Parathyroid adenoma (tissue), 2 donors: ENCODE data around the gene ANKRD13A.

Experiments
- H2AFZ ChIP-seq: fragments of 300-600 bp; sonication (generic); one replicate; pipeline ENCODE4 v1.7.0; 2017; ENCODE audit warnings: antibody characterized with exemption, mild to moderate bottlenecking
- H3K27ac ChIP-seq: fragments of 300-600 bp; sonication (generic); one replicate; pipeline ENCODE4 v1.7.0; 2017
- H3K27me3 ChIP-seq: fragments of 300-600 bp; sonication (generic); one replicate; pipeline ENCODE4 v1.7.0; 2017; ENCODE audit warnings: low read length; ENCODE audit not compliant: control insufficient read depth, insufficient read depth
- H3K36me3 ChIP-seq: fragments of 300-600 bp; sonication (generic); one replicate; pipeline ENCODE4 v1.7.0; 2017; ENCODE audit warnings: low read length; ENCODE audit not compliant: control insufficient read depth, insufficient read depth
- H3K4me1 ChIP-seq: fragments of 300-600 bp; sonication (generic); one replicate; pipeline ENCODE4 v1.7.0; 2017; ENCODE audit warnings: control low read depth
- H3K4me2 ChIP-seq: fragments of 300-600 bp; sonication (generic); one replicate; pipeline ENCODE4 v1.7.0; 2017; ENCODE audit warnings: low read length
- H3K4me3 ChIP-seq: fragments of 300-600 bp; sonication (generic); one replicate; pipeline ENCODE4 v1.7.0; 2017; ENCODE audit warnings: low read depth, low read length
- H3K79me2 ChIP-seq: fragments of 300-600 bp; sonication (generic); one replicate; pipeline ENCODE4 v1.7.0; 2017; ENCODE audit warnings: control low read depth
- H3K9ac ChIP-seq: fragments of 300-600 bp; sonication (generic); one replicate; pipeline ENCODE4 v1.7.0; 2017; ENCODE audit warnings: mild to moderate bottlenecking
- H3K9me3 ChIP-seq: fragments of 300-600 bp; sonication (generic); one replicate; pipeline ENCODE4 v1.7.0; 2017; ENCODE audit warnings: low read length; ENCODE audit not compliant: control insufficient read depth
- CTCF ChIP-seq: fragments of 300-600 bp; sonication (generic); IDR thresholded peaks from one replicate; pipeline ENCODE4 v1.7.0; 2017; ENCODE audit warnings: antibody characterized with exemption, mild to moderate bottlenecking
- donor health status: primary hyperparathyroidism.

Gene ANKRD13A

DNA sequence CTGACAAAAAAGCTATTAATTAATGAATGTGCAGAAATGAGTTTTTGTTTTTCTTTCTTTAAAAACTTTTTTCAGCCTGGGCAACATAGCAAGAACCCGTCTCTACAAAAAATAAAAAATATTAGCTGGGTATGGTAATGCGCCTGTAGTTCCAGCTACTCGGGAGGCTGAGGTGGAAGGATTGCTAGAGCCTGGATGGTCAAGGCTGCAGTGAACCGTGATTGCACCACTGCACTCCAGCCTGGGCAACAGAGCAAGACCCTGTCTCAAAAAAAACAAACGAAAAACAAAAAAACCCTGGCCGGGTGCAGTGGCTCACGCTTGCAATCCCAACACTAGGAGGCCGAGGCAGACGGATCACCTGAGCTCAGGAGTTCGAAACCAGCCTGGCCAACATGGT, 11.0 kb upstream of the ANKRD13A start:
- peaks cover 4% of the 10 kb centered on the region for H3K79me2 ChIP-seq
- H3K27me3 ChIP-seq: no peaks in the 10 kb centered on the region
- TF ChIP-seq CTCF: no peak

GRCh38 chr12:109988903-109989302, 10.3 kb upstream of the ANKRD13A start:
- Histone ChIP-seq H3K36me3 (no peaks in the 10 kb centered on the region), H3K4me1 (no peaks in the 10 kb centered on the region), H2AFZ (no peak overlapping the region), H3K27me3 (no peaks in the 10 kb centered on the region), H3K9me3 (no peaks in the 10 kb centered on the region), H3K27ac (no peak overlapping the region), H3K4me2 (no peak overlapping the region), H3K79me2 (peaks cover 4% of the 10 kb centered on the region), H3K4me3 (no peak overlapping the region), H3K9ac (no peak overlapping the region)
- TF ChIP-seq CTCF: no peak

More for the DNA sequence above, 11.0 kb upstream of the ANKRD13A start:
- no peak overlapping the region for H3K4me2 ChIP-seq
- no peak overlapping the region for H3K27ac ChIP-seq
- H3K4me1 ChIP-seq: no peaks in the 10 kb centered on the region
- no peak overlapping the region for H2AFZ ChIP-seq
- H3K9ac ChIP-seq: no peak overlapping the region
- H3K9me3 ChIP-seq: no peaks in the 10 kb centered on the region
- no peaks in the 10 kb centered on the region for H3K36me3 ChIP-seq
- no peak overlapping the region for H3K4me3 ChIP-seq

- no peaks in the 10 kb centered on the region for H3K9me3 ChIP-seq
- H3K27me3 ChIP-seq: no peaks in the 10 kb centered on the region
- no peak for TF ChIP-seq CTCF
- H3K27ac ChIP-seq: no peak overlapping the region
- H3K4me1 ChIP-seq: no peaks in the 10 kb centered on the region
- peaks cover 4% of the 10 kb centered on the region for H3K79me2 ChIP-seq
- H3K4me2 ChIP-seq: no peak overlapping the region
- no peak overlapping the region for H2AFZ ChIP-seq
- no peaks in the 10 kb centered on the region for H3K36me3 ChIP-seq
- no peak overlapping the region for H3K4me3 ChIP-seq
- H3K9ac ChIP-seq: no peak overlapping the region
Observed at GRCh38 chr12:109989380-109989779, 9.8 kb upstream of the ANKRD13A start.

- peaks cover 13% of the 10 kb centered on the region for H3K79me2 ChIP-seq
- H3K9ac ChIP-seq: no peak overlapping the region
- H3K9me3 ChIP-seq: no peaks in the 10 kb centered on the region
- no peaks in the 10 kb centered on the region for H3K4me1 ChIP-seq
- H3K4me3 ChIP-seq: no peak overlapping the region
- no peak overlapping the region for H2AFZ ChIP-seq
- no peak overlapping the region for H3K27ac ChIP-seq
- TF ChIP-seq CTCF: no peak
- H3K36me3 ChIP-seq: no peaks in the 10 kb centered on the region
- H3K4me2 ChIP-seq: no peak overlapping the region
- no peaks in the 10 kb centered on the region for H3K27me3 ChIP-seq
Observed at GRCh38 chr12:109991586-109991985, 7.6 kb upstream of the ANKRD13A start.

DNA sequence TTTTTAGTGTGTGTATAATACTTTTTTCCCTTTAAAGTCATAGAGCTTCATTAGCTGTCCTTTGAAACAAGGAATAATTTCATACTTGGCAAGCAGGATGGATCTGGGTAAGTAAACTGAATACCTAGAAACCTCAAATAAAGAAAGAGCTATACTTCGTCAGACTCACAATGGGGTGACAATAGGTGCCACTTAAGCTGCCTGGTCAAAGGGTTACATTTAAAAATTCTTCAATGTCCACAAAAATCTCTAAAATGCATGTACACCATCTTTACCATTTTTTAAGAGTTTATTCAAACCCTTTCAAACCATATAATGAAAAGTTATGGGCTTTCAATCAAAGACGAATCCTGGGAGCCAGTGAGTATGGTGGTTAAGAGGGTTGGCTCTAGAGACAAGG, 6.1 kb upstream of the ANKRD13A start:
- no peak for TF ChIP-seq CTCF
- Histone ChIP-seq H3K79me2 (peaks cover 14% of the 10 kb centered on the region), H3K9ac (no peak overlapping the region), H3K4me2 (no peak overlapping the region), H3K27ac (no peak overlapping the region), H3K9me3 (no peaks in the 10 kb centered on the region), H3K27me3 (no peaks in the 10 kb centered on the region), H3K4me1 (no peaks in the 10 kb centered on the region), H2AFZ (no peak overlapping the region), H3K4me3 (no peak overlapping the region), H3K36me3 (no peaks in the 10 kb centered on the region)
